Erythroblast (primary cell): Measurements from ENCODE around the gene POLN.

ENCODE experiments used
- DNase-seq, 2 experiments: peaks; one replicate each; lab custom pipeline; 2025; lab: John Stamatoyannopoulos, UW
- GATA1 ChIP-seq: IDR thresholded peaks from 2 replicates; pipeline ENCODE4 v1.6.1; 2011; ENCODE audit warnings: low read depth, mild to moderate bottlenecking, control low read depth, low read length, moderate library complexity
- POLR2A ChIP-seq: IDR thresholded peaks from 2 replicates; pipeline ENCODE4 v1.6.1; 2011; ENCODE audit warnings: mild to moderate bottlenecking, low read length

POLN gene

DNA sequence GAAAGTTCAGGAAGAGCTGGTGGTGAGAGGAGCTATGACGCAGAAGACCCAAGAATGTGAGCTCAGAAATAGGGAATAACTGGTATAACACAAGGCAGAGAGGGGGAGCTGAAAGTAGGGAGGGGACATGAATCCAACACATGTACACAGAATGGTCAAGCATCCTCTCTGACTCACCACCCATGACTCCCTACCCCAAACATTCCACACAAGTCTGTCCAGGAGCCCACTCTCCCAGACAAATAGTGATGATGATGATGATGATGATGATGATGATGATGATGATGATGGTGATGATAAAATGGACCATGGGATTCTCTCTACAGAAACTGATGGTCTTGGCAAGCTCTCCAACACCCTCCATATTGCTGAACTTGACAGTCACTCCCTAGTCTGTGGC is 136.4 kb downstream of the POLN start:
- no peak for TF ChIP-seq POLR2A
- no peak for TF ChIP-seq GATA1
- DNase-seq: no peak

GRCh38 chr4:2104556-2105345 is 137.2 kb downstream of the POLN start:
- DNase-seq: no peak
- TF ChIP-seq POLR2A (no peak), GATA1 (no peak)

DNA sequence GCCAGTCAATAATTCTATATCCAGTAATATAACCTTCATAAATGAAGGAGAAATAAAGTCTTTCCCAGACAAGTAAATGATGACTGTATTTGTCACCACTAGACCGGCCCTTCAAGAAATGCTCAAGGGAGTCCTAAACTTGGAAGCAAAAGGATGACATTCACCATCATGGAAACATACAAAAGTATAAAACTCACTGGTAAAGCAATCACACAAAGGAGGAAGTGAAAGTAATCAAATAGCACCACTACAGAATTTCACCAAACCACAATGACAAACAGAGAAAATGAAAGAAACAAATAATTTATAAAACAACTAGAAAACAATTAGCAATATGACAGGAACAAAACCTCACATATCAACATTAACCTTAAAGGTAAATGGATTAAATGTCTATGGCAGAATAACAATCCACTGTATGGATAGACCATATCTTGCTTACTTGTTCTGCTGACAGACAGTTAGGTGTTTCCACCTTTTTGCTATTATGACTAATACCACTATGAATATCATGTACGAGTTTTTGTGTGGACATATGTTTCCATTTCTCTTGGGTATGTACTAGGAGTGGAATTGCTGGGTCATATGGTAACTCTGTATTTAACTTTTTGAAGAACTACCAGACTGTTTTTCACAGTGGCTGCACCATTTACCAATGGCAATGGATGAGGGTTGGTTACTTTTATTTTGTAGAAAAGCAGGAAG is 137.9 kb downstream of the POLN start:
- no peak for TF ChIP-seq POLR2A
- DNase-seq: no peak

DNA sequence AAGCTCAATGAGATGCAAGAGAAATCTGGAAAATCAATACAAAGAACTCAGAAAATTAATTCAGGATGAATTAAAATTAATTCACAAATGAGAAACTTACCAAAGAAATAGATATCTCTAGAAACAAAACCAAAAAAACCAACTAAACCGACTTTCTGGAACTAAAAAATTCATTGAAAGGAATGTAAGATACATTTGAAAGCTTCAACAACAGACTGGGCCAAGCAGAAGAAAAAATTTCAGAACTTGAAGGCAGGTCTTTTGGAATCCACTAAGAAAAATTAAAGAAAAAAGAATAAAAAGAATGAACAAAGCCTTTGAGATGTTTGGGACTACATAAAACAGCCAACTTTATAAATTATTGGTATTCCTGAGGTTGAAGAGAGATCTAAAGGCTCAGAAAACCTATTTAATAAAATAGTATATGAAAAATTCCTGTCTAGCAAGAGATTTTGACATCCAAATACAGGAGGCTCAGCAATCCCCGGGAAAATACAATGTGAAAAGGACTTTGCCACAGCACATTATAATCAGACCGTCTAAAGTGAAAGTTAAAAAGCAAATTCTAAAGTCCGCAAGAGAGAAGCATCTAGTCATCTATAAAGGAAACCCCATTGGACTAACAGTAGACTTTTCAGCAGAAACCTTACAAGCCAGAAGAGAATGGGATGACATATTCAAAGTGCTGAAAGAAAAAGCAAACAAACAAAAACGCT is 138.6 kb downstream of the POLN start:
- TF ChIP-seq GATA1 (no peak), POLR2A (no peak)
- DNase-seq: no peak

- DNase-seq: no peak
Measured at GRCh38 chr4:2102045-2102883, 139.7 kb downstream of the POLN start.

GRCh38 chr4:2101346-2102044 is 140.4 kb downstream of the POLN start:
- TF ChIP-seq GATA1 (no peak), POLR2A (no peak)
- DNase-seq: no peak

More at GRCh38 chr4:2102045-2102883, 139.7 kb downstream of the POLN start:
- TF ChIP-seq GATA1 (no peak), POLR2A (no peak)

- DNase-seq: no peak
- TF ChIP-seq POLR2A (no peak), GATA1 (no peak)
Measured at GRCh38 chr4:2096073-2096609, 145.8 kb downstream of the POLN start.

GRCh38 chr4:2095236-2096072 is 146.5 kb downstream of the POLN start:
- DNase-seq: no peak
- TF ChIP-seq POLR2A (no peak), GATA1 (no peak)

- TF ChIP-seq POLR2A: no peak
- no peak for TF ChIP-seq GATA1
- no peak for DNase-seq
Measured at GRCh38 chr4:2094545-2094944, 147.4 kb downstream of the POLN start.

GRCh38 chr4:2093265-2093664 is 148.7 kb downstream of the POLN start:
- DNase-seq: no peak

GRCh38 chr4:2092669-2093053 is 149.3 kb downstream of the POLN start:
- no peak for DNase-seq

More at GRCh38 chr4:2093265-2093664, 148.7 kb downstream of the POLN start:
- no peak for TF ChIP-seq GATA1
- no peak for TF ChIP-seq POLR2A

More at GRCh38 chr4:2092669-2093053, 149.3 kb downstream of the POLN start:
- TF ChIP-seq POLR2A (no peak), GATA1 (no peak)
